ENCODE data around the gene DLX5. TPM values are rescaled to one million over a fixed set of nuclear protein-coding genes. Genes with fewer than 3 reads are reported as not detected.

The DLX5 gene
- total and polyA plus RNA-seq, 9 of the 15 experiments (the other 6 are each of a cell fraction or from before 2014, with no cell fraction given), result not detected

DNA sequence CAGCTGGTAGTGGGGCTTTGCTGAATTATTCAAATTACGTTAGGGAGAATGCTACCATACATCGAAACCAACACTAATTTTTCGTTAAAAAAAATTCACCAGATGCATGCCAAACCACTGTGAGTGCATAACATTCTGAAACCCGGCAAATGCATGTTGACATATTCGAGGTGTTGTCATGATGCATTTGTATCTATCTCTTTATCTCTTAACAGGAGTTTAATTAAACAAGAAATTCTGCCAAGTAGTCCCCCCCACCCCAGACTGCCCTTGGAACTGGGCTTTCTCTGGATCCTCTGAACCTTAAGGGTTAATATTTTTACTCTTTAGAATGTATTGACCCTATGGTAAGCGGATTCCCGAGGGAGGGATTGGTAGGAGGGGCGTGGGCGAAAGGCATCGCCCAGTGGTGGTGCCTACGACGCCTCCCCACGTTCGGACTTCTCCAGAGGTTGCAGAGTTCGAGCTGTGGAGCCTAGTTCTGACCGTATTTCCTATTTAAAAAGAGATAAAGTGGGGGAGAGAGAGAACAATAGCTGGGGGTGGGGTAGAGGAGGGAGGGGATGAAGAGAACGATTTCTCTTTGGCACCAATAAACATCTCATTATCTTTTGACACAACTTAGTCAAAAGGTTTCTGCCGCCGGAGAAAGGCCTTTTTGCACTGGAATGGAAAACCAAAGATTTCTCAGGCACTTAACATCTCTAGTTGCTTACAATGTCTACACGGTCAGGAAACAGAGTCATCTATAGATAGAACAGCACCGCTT, 12.1 kb downstream of the DLX5 start:
- Histone ChIP-seq H3K79me2 (ENCODE audit: control insufficient read depth, insufficient read depth, low read length) (no peaks in the 10 kb centered on the region), H2AFZ (ENCODE audit: low read depth, low read length) (no peak overlapping the region), H3K27ac (ENCODE audit: extremely low read depth, low read depth, low read length) (no peak overlapping the region), H3K4me1 (replicated peaks in 1 of 2; ENCODE audit: control insufficient read depth in 2 of 2, insufficient read depth in 2 of 2, low read length in 2 of 2) (peaks cover 0 to 12% of the 10 kb centered on the region in 2 experiments; a peak in 1 of 5 replicates), H3K9me1 (ENCODE audit: control insufficient read depth, insufficient read depth, low read length) (no peaks in the 10 kb centered on the region), H3K4me3 (no peak overlapping the region), H3K27me3 (ENCODE audit: control insufficient read depth in 2 of 2, insufficient read depth in 2 of 2, low read length in 2 of 2) (peaks cover 52 to 57% of the 10 kb centered on the region in 2 experiments; a peak in 4 of 5 replicates), H3K36me3 (ENCODE audit: control insufficient read depth, insufficient read depth, low read length) (no peaks in the 10 kb centered on the region), H3K9me3 (replicated peaks; ENCODE audit: control insufficient read depth, insufficient read depth, low read depth, low read length) (no peaks in the 10 kb centered on the region), H4K20me1 (replicated peaks; ENCODE audit: control insufficient read depth, insufficient read depth, low read length) (no peaks in the 10 kb centered on the region), H3K4me2 (ENCODE audit: insufficient read depth, low read length) (no peak overlapping the region), H3K9ac (ENCODE audit: insufficient read depth in 1 of 2, low read depth in 2 of 2, low read length in 2 of 2) (no peak overlapping the region)
- POLR2A ChIA-PET, result interaction anchor here (1.0 kb wide), 1 partner anchor 7 kb away, joined by 4 read pairs; the partner anchor contains the start of gene DLX6
- ATAC-seq (no peak), DNase-seq (ENCODE audit: extremely low read depth in 1 of 4, low spot score in 3 of 4) (no peak), FAIRE-seq (no peak)
- 2% methylated on average over 21 of the region's 21 CpGs for WGBS (ENCODE audit: insufficient coverage, low coverage, missing lambda C conversion rate)
- in situ Hi-C loops (cut with MboI), result no loop called here
- CTCF ChIA-PET (ENCODE audit: low intra/inter-chr PET ratio), result no interaction called here
- intact Hi-C loops (cut with micrococcal nuclease), result no loop called here
- no TSS peak for BruUV-seq (replicated peaks)
- TF ChIP-seq ZNF592 (IDR thresholded peaks at IDR 0.05), result no peak
- TF ChIP-seq ZNF324 (CRISPR knock-in tag; IDR thresholded peaks at IDR 0.05), result no peak
- no peak for TF ChIP-seq NFE2L1 (tag; IDR thresholded peaks at IDR 0.05; ENCODE audit: borderline replicate concordance, low read depth)
- TF ChIP-seq ZBTB40 (IDR thresholded peaks at IDR 0.05), result no peak
- no peak for TF ChIP-seq ZBTB40 (CRISPR knock-in tag; IDR thresholded peaks at IDR 0.05)
- no peak for TF ChIP-seq HMG20A (CRISPR knock-in tag; conservative IDR thresholded peaks at IDR 0.05)

Measured in K562 (cell line).